ENCODE measurements around the gene TMEM108.
"Not testable (repeated sequence)": the region's sequence is repeated elsewhere in the genome, so short reads cannot be mapped to it uniquely, and the experiment has no call there.

Gene TMEM108

GRCh38 chr3:133038089-133038730 is at the start of gene TMEM108:
TSS of gene TMEM108 (plus strand) at chr3:133038391.
- in situ Hi-C loops (cut with HindIII; ENCODE audit: low sequenced_read_pairs) = no loop called here

DNA sequence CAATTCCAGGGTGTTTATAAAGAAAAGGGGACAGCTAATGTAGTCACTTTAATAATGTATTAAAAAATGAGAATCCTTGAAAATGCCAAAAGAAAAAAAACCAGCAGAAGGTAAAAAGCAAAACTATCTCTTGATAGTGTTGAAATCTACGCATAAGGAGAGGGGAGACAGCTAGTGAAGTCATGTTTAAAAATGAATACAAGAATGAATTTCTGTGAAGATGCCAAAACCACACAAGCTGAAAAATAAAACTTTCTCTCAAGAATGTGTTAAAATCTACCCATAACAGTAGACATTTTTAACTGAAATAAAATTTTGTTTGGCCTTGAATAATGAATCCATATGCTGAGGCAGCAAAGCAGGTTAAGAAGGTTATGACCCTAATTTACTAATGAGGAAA is 42.2 kb upstream of the TMEM108 start:
- in situ Hi-C loops (cut with HindIII; ENCODE audit: low sequenced_read_pairs) = no loop called here

- in situ Hi-C loops (cut with HindIII; ENCODE audit: low sequenced_read_pairs) = no loop called here
Observed at GRCh38 chr3:132997404-132998185, 40.6 kb upstream of the TMEM108 start.

DNA sequence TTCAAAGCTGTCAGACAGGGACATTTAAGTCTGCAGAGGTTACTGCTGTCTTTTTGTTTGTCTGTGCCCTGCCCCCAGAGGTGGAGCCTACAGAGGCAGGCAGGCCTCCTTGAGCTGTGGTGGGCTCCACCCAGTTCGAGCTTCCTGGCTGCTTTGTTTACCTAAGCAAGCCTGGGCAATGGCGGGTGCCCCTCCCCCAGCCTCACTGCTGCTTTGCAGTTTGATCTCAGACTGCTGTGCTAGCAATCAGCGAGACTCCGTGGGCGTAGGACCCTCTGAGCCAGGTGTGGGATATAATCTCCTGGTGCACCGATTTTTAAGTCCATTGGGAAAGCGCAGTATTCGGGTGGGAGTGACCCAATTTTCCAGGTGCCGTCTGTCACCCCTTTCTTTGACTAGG is 33.2 kb upstream of the TMEM108 start:
- in situ Hi-C loops (cut with HindIII; ENCODE audit: low sequenced_read_pairs) = not testable (repeated sequence)

DNA sequence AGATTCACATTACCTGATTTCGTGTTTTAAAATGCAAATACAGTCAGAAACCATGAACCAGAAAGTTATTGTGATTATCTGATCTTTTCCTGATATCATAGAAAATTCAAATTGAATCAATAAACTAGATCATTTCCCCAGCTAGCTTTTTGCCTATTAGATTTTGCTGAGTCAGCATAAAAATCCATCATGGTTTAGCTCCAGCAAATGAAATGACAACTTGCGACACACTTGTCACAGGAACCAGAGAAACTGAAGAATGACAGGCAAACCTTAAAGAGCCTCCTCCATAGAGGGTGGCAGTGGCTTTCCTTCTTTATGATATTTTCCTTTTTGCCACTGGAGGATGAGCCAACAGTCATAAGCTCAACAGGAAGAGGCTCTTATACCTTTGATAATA is 30.6 kb upstream of the TMEM108 start:
- in situ Hi-C loops (cut with HindIII; ENCODE audit: low sequenced_read_pairs) = no loop called here

- in situ Hi-C loops (cut with HindIII; ENCODE audit: low sequenced_read_pairs) = no loop called here
Observed at GRCh38 chr3:133014325-133014724, 23.9 kb upstream of the TMEM108 start.

DNA sequence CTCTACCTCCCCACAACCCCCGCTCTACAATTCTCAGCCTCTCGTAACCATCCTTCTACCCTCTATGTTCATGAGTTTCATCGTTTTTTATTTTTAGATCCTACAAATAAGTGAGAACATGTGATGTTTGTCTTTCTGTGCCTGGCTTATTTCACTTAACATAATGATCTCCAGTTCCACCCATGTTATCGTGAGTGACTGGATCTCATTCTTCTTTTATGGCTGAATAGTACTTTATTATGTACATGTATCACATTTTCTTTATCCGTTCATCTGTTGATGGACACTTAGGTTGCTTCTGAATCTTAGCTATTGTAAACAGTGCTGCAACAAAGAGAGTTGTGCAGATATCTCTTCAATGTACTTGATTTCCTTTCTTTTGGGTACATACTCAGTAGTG is 22.6 kb upstream of the TMEM108 start:
- in situ Hi-C loops (cut with HindIII; ENCODE audit: low sequenced_read_pairs) = not testable (repeated sequence)

GRCh38 chr3:133016838-133017309 is 21.3 kb upstream of the TMEM108 start:
- in situ Hi-C loops (cut with HindIII; ENCODE audit: low sequenced_read_pairs) = no loop called here

DNA sequence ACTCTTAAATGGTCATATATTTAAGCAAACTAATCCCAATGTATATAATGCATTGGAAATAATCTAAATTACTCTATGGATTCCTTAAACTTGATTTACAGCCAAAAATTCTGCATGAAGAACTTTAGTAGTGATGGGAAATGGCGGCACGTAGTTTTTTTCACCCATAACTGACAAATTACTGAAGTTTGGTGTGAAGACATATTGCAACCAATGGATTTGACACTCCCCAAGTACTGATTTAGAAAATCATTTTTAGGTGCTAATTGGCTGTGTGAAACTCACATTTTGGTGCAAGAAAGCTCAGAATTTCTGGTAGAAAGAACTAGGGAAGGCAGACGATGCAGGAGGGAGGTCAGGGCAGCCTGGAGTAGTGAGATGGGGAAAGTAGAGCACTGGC is 19.3 kb upstream of the TMEM108 start:
- in situ Hi-C loops (cut with HindIII; ENCODE audit: low sequenced_read_pairs) = no loop called here

GRCh38 chr3:133021206-133021605 is 17.0 kb upstream of the TMEM108 start:
- in situ Hi-C loops (cut with HindIII; ENCODE audit: low sequenced_read_pairs) = loop anchor here (5.0 kb wide), 1 partner anchor 49 kb away; no protein-coding TSS in a partner anchor

DNA sequence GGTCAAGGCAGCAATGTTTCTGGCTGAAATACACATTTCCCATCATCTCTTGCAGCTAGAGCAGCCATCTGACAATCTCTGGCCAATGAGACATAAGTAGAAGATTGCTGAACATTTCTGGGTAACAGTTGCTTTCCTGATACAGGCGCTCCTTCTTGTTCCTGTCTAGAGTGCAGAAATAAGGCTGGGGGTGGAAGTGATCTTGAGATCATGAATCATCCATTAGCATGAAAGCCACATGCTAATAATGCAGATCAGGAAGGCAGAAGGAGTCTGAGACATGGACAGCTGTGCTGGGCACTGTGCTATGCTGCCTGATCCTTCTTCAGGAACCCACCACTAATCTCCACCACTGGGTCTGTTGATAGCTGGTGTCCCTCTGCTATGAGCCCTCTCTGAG is 14.8 kb upstream of the TMEM108 start:
- in situ Hi-C loops (cut with HindIII; ENCODE audit: low sequenced_read_pairs) = loop anchor here (5.0 kb wide), 1 partner anchor 51 kb away; no protein-coding TSS in a partner anchor

DNA sequence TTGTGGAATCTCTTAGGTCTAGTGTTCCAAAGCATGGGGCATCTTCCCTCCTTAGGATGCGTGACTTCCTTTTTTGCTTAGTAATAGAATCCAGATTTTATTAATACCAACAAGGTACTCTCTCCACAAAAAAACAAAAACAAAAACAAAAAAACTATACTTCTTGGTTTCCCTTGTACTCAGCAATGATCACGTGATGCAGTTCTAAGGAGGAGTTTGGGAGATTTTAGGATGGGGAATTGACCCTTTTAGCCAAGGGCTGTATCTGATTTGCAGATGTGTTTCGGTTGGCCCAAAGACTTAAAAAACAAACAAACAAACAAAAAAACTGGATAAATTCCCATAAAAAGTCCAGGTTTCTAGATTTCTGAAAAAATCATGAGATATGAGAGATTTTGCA is 12.6 kb upstream of the TMEM108 start:
- in situ Hi-C loops (cut with HindIII; ENCODE audit: low sequenced_read_pairs) = no loop called here

DNA sequence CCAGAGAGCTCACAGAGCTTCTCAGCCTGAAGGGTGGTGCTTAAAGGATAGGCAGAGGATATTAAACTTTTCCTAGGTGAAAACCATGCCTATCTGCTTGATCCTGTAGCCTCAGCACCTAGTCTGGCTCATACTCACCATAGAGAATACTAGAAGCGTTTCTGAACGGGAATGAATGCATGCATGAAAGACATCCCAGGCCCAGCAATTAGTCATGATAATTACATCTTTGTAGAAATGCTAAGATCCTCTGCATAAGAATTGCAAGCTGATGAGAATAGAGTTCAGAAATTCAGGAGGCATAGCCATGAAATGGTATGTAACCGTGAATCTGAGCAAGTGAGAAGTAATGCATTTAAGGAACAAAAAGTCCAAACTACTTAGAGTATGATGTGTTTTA is 5.9 kb upstream of the TMEM108 start:
- in situ Hi-C loops (cut with HindIII; ENCODE audit: low sequenced_read_pairs) = no loop called here

DNA sequence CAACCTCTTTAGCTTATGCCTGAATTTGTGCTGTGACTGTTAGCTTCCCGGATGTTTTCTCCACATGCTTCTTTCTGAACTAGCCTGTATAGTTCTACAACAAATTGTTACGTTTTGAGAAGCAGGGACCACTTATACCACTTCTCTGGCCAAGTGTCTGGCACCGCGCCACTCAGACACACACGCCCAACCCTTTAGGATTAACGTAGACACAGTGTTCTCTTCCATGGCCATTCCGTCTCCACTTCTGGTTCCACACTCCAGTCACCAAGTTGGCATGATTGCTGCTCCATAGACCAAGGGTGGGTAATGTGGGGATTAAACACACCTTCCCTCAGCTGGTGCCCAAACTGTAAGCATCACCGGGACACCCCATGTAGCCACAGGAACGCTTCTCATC is 755 bp upstream of the TMEM108 start:
- in situ Hi-C loops (cut with HindIII; ENCODE audit: low sequenced_read_pairs) = no loop called here

GRCh38 chr3:133038731-133039375 is 662 bp downstream of the TMEM108 start:
- in situ Hi-C loops (cut with HindIII; ENCODE audit: low sequenced_read_pairs) = no loop called here

GRCh38 chr3:133040696-133041523 is 2.7 kb downstream of the TMEM108 start:
- in situ Hi-C loops (cut with HindIII; ENCODE audit: low sequenced_read_pairs) = no loop called here

DNA sequence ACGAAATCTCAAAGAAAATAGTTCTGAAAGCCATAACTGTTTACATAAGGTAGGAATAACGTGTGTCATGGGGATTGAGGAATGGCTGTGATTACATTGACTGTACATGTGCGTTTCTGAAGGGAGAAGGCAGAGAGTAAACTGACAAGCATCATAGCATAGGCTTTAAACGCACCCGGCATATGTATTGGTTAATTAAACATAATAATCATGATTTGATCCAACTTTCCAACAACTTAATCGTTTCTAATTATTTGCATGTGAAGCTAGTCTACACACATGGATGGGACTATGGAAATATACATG is 3.3 kb downstream of the TMEM108 start:
- in situ Hi-C loops (cut with HindIII; ENCODE audit: low sequenced_read_pairs) = no loop called here

DNA sequence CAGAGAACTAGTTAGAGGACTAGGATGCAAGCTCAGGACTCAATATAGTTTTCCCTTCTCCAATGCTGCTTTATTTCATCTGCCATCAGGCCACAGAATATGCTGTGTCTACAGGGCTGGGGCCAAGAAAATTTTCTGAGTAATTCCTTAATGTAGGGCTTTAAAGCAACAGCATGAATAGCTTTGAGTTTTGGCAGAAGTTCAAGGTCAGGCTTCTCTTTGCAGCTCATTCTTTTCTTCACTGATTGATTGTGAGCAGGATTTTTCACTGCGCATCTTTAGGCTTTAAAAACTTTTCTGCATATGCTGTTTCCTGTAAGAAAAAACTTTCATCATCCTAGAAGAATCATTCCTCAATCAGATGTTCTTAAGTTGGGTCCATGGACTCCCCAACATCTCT is 4.6 kb downstream of the TMEM108 start:
- in situ Hi-C loops (cut with HindIII; ENCODE audit: low sequenced_read_pairs) = no loop called here

GRCh38 chr3:133047980-133048379 is 9.8 kb downstream of the TMEM108 start:
- in situ Hi-C loops (cut with HindIII; ENCODE audit: low sequenced_read_pairs) = no loop called here

- in situ Hi-C loops (cut with HindIII; ENCODE audit: low sequenced_read_pairs) = no loop called here
Observed at GRCh38 chr3:133049491-133049890, 11.3 kb downstream of the TMEM108 start.

GRCh38 chr3:133050891-133051290 is 12.7 kb downstream of the TMEM108 start:
- in situ Hi-C loops (cut with HindIII; ENCODE audit: low sequenced_read_pairs) = no loop called here

Measured in DLD1 (cell line).